Right hindlimb (tissue), 1 donor: Measurements from ENCODE around the gene SLC12A8.

ENCODE experiments used
- DNase-seq: peaks from one replicate; pipeline ENCODE4 v3.0.0-alpha.2; 2018

The SLC12A8 gene

DNA sequence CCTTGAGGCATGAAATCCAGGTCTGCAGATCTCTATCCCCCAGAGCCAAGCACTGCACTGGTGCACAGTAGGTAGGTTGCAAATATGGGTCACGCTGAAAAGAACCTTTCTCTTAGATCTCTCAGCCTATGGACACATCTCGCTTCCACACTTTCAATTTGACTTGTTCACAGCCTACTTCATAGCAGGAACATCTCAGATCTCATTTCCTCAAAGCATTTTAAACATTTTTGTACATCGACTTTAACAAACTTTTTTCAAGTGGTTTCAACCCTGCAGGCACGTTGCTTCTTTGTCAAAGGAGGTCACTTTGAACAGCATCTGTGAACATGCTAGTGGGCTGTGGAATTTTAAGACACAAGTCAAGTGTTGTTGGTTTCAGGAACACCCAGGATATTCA lies 76.0 kb downstream of the SLC12A8 start:
- DNase-seq, result no peak

DNA sequence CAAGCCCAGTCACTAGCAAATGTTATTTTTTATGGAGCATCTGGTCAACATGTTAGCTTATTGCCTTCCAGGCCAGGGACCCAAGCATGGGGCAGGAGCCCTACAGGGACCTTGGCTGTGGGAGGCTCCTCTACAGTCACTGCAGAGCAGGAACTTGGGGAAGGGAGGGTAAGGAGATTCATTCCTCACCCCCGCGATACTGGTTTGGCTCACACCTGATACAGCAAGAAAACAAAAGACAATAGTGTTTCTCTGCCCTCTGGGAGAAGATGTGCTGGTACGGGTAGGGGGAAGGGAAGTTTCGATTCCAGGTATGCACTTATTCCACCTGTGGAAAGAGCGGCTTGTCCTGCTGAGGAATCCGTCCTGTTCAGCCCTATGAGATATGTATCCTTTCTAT lies 77.6 kb downstream of the SLC12A8 start:
- no peak for DNase-seq

DNA sequence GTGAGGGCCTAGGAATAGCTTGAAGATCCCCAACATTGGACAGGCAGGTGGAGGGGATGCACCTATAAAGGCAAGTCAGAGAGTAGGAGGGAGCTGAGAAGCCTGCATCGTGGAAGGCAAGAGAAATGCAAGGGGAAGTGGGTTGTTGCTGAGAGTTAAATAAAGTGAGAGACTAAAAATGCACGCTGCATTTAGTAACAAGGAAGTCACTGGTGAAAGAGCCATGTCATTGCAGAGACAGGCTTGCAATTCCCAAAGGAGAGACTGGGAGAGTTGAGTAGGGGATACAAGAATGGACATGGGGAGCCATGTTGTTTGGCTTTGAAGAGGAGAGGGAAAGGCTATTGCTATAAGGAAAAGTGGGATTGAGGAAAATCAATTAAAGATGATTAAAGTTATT lies 79.7 kb downstream of the SLC12A8 start:
- DNase-seq, result no peak

DNA sequence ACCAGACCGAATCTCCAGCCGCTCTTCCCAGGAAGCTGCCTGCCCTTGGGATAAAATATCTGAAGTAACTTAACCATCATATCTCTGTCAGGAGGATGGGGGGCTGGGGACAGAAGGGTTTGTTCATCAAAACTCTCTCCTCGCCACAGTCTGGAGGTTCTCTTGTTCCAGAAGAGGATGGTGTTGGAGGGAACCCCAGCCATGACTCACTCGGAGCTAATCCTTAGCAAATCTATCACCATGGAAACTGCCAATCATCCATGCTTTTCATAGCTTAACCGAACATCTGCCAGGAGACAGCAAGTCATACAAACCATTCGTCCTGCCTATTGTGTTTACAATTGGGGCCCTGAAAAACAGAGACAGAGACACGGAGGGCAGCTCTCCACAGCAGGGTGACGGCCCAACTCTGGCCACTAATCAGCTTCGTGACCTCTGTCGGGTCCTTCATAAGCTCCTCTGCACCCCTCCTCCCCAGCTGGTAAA lies 83.0 kb downstream of the SLC12A8 start:
- peak; percentile 89 for DNase-seq

DNA sequence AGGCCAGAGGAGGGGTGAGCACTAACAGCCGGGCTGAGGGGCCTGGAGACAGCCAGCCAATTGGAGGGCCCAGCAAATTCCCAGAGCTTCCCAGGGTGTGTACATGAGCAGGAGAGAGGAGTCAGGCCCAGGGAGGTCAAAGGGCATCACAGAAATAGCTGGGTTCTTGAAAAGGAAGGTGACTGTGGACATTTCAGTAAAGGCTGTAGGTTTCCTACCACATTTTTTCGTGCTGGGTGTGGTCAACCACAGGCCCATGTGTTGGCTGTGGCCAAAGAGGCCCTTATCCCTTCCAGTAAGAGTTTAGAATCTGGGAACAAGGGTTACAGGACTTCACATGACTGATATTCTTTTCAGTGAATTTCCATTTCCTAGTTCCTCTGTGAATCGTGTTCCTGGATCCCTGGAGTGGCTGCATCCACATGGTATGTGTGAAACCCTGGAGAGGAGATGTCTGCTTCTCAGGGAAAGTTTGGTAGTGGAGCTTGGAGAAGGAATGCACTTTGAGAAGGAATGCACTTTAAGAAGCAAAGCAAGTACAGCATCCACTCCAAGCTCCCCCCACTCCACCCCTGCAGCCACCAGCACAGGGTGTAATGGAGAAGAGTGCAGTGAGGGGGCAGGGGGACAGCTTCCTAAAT lies 83.6 kb downstream of the SLC12A8 start:
- peak; percentile 81 for DNase-seq

DNA sequence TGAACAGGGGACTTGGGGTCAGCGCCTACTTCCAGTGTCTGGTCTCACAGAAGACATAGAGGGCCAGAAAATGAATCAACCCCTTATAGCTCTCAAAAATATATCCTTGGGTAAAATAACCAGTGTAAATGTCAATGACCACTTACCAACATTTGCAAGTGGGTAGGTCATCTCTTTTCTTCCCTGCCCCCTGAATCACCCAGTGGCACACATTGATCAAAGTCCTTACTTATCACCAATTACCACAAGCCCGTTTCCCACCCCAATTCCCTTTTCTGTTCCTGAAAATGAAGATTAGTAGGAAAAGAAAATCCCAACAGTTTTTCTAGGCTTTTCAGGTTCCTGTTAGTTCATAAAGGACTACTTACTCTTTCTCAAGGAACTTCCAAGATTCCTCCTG lies 86.2 kb downstream of the SLC12A8 start:
- DNase-seq, result no peak

DNA sequence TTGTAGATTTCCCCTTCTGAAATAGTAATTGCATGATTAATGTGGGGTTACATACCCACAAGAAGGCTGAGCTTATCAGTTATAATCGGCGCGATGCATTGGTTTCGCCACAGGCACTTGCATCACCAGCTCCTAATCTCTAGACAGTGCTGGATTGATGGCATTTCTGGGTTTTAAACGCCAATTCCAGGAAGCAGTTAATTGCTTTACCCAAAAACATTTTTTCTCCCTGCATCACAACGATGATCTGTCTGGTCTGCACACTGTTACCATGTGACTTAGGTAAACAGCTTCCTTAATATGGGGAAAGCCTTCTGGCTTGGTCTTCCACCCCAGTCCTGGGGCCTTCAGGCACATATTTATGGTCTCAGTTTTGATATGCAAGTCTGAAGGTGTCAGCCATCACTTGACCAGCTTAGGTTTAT lies 86.7 kb downstream of the SLC12A8 start:
- DNase-seq, result no peak

DNA sequence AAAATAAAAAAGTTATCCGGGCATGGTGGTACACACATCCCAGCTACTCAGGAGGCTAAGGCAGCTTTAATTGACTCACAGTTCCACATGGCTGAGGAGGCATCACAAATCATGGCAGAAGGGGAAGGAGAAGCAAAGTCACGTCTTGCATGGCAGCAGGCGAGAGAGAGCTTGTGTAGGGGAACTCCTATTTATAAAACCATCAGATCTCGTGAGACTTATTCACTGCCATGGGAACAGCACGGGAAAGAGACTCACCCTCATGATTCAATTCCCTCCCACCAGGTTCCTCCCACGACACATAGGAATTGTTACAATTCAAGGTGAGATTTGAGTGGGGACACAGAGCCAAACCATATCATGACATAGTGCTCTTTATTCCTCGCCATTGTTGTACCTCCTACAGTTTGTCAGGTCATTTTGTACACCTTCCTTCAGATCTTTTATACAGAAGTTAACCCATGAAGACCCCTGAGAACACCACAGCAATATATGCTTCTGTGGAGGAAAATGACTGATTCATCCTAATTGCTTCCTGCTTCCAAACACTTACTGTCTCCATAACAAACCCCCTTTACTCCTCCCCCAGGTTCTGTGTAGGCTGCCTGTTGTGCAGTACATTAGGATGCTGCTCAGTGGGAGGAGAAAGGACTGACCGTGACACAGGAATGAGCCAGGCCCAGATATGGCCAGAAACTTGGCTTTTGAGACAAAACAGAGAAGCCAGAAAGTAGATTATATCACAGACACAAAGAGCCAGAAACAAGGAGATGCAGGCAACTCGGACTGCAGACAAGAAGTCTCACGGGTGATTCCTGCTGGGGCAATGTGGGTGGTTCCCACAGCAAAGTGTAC lies 88.9 kb downstream of the SLC12A8 start:
- no peak for DNase-seq

DNA sequence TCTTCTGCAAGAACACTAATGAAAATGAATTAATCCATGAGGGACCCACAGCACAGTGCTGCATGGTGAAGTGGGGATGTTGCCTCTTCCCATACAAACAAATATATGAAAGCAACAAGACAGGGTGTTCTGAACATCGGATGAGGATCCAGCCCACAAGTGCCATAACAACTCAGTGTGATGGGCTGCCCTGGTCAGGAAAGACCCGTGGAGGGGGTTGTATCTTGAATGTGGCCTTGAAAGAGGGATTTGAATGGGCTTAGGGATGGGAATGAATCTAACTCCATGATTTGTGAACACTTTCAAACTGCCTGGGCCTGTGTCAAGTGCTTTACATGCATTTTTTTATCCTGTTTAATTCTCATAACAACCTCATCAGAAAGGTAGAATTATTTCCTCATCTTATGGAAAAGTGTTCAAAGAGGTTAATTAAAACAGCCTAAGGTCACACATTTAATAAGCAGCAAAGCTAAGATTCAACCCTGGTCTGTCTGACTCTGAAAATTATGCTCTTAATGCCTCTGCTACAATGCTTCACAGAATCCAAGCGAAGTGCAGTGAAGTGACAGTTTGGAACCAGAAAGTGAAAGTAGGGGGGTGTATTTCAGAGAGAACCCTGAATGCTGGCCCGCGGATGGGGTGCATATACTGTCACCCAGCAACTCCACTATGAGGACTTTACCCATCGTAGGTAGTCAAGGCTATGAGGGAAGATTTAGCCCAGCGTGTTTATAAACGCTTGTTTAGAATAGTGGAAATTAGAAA lies 91.1 kb downstream of the SLC12A8 start:
- DNase-seq, result no peak

DNA sequence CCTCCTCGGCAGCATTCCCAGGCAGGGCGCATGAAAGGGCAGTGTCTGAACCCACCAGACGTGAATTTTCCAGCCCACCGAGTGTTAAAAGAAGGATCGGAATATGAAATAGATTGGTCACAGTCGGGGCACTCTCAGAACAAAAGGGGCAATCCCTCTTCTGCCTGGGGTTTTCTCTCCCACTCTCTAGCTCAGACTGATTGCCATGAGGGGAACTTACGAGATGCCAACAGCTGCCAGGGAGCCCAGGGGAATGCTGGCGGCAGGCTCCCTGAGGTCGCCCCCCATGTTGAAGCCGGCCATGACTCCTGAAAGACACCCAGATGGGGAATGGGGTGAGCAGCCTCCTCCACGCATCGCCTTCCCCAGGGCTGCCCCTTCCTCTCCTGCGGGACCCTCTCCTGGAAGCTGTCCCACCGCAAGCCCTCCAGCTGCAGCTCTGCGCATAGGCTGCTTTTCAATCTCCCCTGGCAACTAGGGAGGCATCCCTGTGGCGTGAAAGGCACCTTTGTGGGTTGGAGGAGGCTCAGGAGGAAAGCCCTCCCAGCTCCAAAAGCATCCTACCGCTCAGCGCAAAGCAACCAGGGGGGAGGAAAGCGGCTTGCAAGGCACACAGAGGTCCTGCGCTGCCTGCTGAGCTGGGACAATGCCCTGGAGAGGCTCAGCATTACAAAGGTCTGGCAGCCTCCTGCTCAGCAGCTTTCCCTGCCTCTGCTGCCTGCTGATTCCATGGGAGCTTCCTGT lies 92.0 kb downstream of the SLC12A8 start:
- DNase-seq, result peak; percentile 52

DNA sequence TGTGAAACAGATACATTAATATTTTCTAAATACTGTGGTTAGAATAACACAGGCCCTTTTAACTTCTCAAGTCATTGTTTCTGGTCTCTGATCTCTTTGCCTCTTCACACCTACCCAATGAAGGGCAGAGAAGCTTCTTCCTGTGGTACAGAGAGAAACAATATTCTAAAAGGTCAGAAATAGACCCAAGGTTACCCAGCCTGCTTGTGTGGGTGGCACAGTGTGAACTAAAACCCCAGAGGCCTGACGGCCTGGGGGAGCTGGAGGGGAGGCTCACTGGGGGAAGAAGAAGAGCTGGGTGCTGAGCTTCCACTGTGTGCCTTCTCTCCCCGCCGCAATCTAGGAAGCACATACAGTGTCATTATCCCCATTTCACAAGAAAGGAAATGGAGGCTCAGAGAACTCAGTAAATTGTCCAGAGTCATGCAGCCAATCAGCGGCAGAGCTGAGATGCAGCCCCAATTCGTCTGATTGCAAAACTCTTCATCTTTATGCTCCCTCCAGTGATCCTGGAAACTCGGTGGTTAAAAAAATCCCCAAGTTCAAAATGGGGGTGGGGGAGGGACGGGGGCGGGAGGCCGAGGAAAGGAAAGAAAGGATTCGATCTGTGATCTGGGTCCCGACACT lies 92.7 kb downstream of the SLC12A8 start:
- DNase-seq, result no peak

DNA sequence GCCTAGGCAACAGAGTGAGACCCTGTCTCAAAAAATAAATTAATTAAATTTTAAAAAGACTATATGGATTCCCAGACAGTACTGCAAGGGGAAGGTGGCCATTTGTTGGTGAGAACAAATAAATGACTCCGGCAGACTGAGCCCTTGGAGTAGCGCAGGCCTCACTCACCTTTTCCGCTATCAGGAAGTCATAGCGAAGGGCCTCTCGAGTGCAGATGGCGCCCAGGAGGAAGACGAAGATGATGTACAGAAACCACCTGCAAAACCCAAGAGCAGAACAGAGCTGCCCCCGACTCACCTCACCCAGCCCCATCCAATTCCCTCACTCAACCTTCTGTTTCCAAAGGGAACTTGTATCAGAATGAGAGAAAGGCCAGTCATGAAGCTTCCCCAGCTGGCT lies 93.9 kb downstream of the SLC12A8 start:
- no peak for DNase-seq

DNA sequence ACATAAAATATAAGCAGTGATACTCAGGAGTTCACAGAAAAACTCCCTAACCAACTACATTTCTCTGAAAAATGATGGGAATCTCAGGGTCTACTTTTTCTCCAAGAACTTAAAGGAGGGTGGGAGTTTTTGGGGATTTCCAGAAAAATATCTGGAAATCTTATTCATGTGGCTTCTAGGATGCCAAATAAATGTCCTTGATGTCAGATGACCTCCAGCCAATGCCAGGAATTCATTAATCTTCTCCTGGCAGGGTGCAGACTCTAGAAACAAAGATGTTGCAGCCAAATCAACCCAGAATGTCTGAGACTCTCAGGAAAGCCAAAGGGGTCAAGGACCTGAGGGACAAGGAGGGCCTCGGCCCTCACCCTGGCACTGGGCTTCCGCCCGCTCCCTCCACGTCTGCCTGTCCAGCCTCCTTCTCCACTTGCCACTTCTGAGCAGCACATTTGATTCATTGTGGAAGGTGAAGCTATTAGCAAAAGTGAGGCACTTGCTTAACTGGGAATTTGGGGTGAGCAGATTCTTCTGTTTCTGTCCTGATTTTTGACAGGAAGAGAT lies 94.8 kb downstream of the SLC12A8 start:
- no peak for DNase-seq

DNA sequence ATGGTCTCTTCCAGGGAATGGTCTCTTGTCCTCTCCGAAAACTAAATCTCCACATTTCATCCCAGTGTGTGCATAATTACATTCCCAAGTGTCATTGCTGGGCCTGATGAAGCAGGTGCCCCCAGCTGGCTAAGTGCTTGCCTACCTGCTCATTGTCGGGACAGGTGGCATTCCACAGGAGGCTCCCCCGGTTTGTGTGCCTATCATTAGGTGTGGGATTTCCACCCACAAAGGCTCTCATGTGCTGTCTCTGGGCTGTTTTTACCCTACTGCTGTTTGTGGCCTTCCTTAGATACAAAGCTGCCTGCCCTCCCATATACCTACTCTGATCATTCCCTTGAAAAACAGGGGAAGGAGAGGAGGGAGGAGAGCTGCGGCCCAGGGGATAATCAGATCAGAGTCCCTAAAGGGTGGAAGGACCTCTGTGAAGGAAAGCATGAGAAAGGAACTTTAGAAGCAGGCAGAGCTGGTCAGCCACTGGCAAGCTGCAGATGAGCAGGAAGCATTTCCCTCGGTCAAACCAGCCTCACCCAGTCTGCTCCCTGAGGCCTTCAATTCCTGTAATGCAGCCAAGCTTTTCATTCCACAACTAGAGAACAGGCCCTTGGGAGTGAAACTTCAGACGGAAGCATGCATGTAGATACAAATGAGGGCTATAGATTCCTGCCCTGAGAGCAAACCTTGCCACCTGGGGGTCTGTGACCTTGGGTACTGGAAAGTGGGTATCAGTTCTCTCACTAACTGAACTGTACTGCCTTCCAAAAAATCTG lies 96.1 kb downstream of the SLC12A8 start:
- DNase-seq, result no peak

DNA sequence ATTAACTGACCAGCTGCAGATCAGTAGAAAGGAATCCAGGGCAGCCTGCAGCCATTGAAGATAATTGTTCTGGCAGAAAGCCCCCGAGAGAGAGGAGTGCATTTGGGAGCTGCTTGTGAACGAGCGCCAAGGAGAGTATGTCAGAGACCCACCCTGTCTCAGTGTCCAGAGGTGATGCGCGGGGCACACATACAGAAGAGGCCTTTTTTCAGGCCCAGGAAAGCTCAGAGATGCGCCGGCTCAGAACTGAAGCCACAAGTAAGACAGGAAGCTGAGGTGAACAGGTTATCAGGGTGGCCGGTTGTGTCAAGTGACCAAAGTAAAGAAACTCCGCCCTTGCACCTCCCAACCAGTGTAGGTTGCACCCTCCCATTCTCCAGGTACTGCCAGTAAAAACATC lies 96.9 kb downstream of the SLC12A8 start:
- DNase-seq, result peak; percentile 54

DNA sequence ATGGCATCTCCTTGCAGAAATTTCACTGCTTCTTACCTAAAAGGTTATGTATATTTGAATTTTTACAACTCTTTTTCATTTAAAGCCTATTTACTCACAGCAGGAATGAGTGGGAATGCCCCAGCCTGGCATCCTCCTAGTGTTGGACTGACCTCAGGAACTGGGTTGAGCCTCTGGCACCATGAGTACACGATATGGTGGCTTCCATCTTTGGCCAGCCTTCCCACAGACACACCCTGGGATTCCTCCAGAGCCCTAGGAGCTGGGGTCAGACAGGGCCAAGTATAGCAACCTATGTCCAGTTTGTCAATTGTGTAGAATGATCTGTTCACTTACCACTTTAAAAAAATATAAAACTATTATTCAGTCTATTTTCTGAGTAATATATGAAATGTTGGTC lies 99.6 kb downstream of the SLC12A8 start:
- DNase-seq, result no peak

DNA sequence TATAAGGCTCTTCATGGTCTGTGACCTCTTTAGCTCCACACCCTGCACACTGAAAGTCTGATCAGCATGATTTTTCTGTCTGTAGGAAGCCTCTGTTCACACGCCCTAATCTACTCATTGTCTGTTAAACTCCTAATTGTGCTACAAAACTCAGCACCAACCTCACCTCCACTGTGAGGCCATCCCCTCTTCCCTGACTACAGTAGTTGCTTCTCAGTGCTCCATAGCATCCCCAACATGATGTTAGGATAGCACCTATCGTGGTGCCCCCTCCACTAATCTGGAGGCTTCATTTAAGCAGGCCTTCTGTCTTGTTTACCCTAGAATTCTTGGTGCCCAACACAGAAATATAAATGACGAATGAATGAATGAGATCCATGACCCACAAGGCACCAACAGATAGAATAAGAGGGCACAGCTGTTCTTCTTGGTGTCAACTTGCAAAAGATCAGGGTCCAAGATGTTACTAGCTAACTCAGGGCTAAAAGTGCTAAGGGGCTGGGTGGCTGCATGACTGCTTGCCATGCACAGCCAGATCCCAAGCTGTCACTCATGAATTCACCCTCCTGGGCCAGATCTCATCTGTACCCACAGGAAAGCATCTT lies 101.6 kb downstream of the SLC12A8 start:
- no peak for DNase-seq

DNA sequence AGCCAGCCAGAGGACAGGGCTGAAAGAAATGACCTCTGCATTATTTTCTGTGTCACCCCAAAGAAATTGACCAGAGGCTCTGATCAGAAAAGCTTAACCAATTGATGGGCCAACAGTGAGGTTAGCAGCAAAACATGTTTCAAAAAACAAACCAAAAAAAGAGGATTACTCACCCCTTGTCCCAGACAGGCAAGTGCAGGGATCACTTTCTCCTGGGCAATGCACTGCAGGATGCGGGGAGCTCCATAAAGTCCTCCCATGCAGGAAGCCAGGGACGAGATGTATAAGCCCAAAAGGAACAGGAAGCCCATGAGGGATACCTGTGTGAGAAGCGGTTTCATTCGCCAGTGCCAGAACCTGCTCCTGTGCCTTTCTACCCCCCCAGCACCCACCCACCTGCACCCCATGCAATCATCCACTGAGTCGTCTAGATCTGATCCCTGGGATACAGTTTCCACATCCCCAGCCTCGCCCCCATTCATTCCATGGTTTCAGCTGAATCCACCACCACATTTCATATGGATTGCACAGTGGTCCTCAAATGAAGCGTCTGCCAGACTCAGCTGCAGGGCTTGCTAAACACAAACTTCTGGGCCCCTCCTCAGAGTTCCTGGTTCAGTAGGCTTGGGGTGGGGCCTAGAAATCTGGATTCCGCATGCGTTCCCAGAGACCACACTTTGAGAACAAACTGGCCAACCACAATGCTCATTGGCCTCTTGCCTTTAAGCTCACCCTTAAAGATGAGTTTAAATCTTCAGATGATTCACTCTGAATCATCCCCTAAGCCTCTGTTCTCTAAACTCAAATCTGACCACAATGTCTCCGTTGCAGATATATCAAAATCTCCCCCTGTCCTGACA lies 102.3 kb downstream of the SLC12A8 start:
- no peak for DNase-seq

DNA sequence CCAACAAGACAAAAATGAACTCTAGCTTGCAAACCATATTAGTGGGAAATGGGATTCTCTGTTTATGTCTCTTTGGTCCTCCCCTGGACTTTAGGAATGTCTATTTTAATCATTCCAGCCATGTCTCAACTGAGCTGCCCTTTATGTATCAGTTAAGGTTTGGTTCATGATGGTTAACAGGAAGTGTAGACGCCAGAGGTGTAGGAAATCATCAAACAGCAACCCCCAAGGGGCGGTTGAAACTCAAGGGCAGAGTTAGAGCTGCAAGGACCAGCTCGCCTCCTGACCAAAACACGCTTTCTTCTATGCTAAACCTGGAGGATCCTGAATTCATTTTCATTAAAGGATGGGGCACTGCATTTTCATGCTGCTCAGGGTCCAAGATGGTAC lies 103.0 kb downstream of the SLC12A8 start:
- no peak for DNase-seq
